ENCODE results near the gene RAB11FIP4.

Gene RAB11FIP4

GRCh38 chr17:31579265-31579664 lies 187.8 kb downstream of the RAB11FIP4 start:
- DNase-seq, result no peak

- no peak for DNase-seq
Observed at GRCh38 chr17:31580316-31580705, 188.8 kb downstream of the RAB11FIP4 start.

- DNase-seq, result no peak
Observed at GRCh38 chr17:31580706-31581490, 189.4 kb downstream of the RAB11FIP4 start.

- no peak for DNase-seq
Observed at GRCh38 chr17:31581491-31581890, 190.0 kb downstream of the RAB11FIP4 start.

- DNase-seq, result no peak
Observed at GRCh38 chr17:31582151-31582907, 190.9 kb downstream of the RAB11FIP4 start.

GRCh38 chr17:31583772-31584356 lies 192.4 kb downstream of the RAB11FIP4 start:
- DNase-seq, result no peak

- DNase-seq, result no peak
Observed at GRCh38 chr17:31584438-31585279, 193.2 kb downstream of the RAB11FIP4 start.

GRCh38 chr17:31585280-31585630 lies 193.8 kb downstream of the RAB11FIP4 start:
- no peak for DNase-seq

GRCh38 chr17:31586946-31587345 lies 195.5 kb downstream of the RAB11FIP4 start:
- DNase-seq, result no peak

- DNase-seq, result no peak
Observed at GRCh38 chr17:31587462-31587861, 196.0 kb downstream of the RAB11FIP4 start.
